Neural cell (in vitro differentiated cells): ENCODE results near the gene CDK17.
"Not testable (repeated sequence)": the region's sequence is repeated elsewhere in the genome, so short reads cannot be mapped to it uniquely, and the experiment has no call there.

Source experiments
- MXI1 ChIP-seq: fragments of 450-650 bp; conservative IDR thresholded peaks from 2 replicates; pipeline ENCODE4 v1.6.1; 2014; ENCODE audit warnings: antibody characterized with exemption, mild to moderate bottlenecking; ENCODE audit not compliant: poor library complexity, severe bottlenecking
- TF ChIP-seq, protein P1 (sequence below): fragments of 450-650 bp; IDR thresholded peaks from 2 replicates; pipeline ENCODE4 v1.5.1; 2014; ENCODE audit warnings: antibody characterized with exemption, mild to moderate bottlenecking, moderate library complexity; ENCODE audit not compliant: poor library complexity, severe bottlenecking

DNA sequence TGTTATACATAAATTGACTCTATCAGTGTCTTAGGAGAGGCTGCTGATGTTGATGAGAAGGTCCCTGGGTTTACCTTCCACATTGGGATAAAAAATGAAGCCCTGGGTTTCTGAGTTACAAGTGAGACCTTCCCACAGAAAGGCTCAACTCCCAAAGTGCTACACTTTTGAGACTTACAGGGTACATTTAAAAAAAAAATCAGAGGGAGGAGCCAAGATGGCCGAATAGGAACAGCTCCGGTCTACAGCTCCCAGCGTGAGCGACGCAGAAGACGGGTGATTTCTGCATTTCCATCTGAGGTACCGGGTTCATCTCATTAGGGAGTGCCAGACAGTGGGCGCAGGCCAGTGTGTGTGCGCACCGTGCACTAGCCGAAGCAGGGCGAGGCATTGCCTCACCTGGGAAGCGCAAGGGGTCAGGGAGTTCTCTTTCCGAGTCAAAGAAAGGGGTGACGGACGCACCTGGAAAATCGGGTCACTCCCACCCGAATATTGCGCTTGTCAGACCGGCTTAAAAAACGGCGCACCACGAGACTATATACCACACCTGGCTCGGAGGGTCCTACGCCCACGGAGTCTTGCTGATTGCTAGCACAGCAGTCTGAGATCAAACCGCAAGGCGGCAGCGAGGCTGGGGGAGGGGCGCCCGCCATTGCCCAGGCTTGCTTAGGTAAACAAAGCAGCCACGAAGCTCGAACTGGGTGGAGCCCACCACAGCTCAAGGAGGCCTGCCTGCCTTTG, 84.3 kb downstream of the CDK17 start:
- TF ChIP-seq, protein P1, sequence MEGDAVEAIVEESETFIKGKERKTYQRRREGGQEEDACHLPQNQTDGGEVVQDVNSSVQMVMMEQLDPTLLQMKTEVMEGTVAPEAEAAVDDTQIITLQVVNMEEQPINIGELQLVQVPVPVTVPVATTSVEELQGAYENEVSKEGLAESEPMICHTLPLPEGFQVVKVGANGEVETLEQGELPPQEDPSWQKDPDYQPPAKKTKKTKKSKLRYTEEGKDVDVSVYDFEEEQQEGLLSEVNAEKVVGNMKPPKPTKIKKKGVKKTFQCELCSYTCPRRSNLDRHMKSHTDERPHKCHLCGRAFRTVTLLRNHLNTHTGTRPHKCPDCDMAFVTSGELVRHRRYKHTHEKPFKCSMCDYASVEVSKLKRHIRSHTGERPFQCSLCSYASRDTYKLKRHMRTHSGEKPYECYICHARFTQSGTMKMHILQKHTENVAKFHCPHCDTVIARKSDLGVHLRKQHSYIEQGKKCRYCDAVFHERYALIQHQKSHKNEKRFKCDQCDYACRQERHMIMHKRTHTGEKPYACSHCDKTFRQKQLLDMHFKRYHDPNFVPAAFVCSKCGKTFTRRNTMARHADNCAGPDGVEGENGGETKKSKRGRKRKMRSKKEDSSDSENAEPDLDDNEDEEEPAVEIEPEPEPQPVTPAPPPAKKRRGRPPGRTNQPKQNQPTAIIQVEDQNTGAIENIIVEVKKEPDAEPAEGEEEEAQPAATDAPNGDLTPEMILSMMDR: not testable (repeated sequence)
- not testable (repeated sequence) for TF ChIP-seq MXI1
